ENCODE results near the gene EML6. TPM values are rescaled to one million over a fixed set of nuclear protein-coding genes. Genes with fewer than 3 reads are reported as not detected.

The EML6 gene
- total RNA-seq, 1 donor from 2014 or later: 0.39 TPM

DNA sequence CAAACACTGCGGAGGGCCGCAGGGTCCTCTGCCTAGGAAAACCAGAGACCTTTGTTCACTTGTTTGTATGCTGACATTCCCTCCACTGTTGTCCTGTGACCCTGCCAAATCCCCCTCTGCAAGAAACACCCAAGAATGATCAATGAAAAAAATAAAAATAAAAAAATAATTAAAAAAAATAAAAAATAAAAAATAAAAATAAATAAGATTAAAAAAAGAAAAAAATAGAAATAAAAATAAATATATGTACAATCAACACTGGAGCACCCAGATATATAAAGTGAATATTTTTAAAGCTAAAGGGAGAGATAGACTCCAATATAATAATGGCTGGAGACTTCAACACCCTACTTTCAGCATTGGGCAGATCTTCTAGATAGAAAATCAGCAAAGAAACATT, 23.8 kb upstream of the EML6 start:
- Mint-ChIP-seq H3K27me3 (ENCODE audit: insufficient read depth, low read depth) (no peaks in the 10 kb centered on the region), H3K4me1 (no peaks in the 10 kb centered on the region), H3K36me3 (no peaks in the 10 kb centered on the region), H3K4me3 (no peak overlapping the region), H3K9me3 (peaks cover 10% of the 10 kb centered on the region), H3K27ac (no peak overlapping the region)
- Histone ChIP-seq H2AFZ (replicated peaks) (no peak overlapping the region), H3K9ac (no peak overlapping the region), H3F3A (ENCODE audit: low read depth) (no peaks in the 10 kb centered on the region), H3K4me1 (no peaks in the 10 kb centered on the region), H3K36me3 (no peaks in the 10 kb centered on the region), H3K79me2 (ENCODE audit: low read depth) (no peaks in the 10 kb centered on the region), H3K27me3 (no peaks in the 10 kb centered on the region), H3K4me2 (no peak overlapping the region), H3K9me3 (ENCODE audit: low read depth) (no peaks in the 10 kb centered on the region), H3K27ac (no peak overlapping the region), H4K20me1 (ENCODE audit: low read depth) (no peaks in the 10 kb centered on the region), H3K4me3 (no peak overlapping the region)
- DNase-seq (ENCODE audit: low spot score): no peak
- no peak for TF ChIP-seq EZH2 (IDR thresholded peaks at IDR 0.05)
- no peak for TF ChIP-seq EZH2phosphoT487 (IDR thresholded peaks at IDR 0.05)
- TF ChIP-seq, protein P1, sequence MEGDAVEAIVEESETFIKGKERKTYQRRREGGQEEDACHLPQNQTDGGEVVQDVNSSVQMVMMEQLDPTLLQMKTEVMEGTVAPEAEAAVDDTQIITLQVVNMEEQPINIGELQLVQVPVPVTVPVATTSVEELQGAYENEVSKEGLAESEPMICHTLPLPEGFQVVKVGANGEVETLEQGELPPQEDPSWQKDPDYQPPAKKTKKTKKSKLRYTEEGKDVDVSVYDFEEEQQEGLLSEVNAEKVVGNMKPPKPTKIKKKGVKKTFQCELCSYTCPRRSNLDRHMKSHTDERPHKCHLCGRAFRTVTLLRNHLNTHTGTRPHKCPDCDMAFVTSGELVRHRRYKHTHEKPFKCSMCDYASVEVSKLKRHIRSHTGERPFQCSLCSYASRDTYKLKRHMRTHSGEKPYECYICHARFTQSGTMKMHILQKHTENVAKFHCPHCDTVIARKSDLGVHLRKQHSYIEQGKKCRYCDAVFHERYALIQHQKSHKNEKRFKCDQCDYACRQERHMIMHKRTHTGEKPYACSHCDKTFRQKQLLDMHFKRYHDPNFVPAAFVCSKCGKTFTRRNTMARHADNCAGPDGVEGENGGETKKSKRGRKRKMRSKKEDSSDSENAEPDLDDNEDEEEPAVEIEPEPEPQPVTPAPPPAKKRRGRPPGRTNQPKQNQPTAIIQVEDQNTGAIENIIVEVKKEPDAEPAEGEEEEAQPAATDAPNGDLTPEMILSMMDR (IDR thresholded peaks at IDR 0.05): no peak

DNA sequence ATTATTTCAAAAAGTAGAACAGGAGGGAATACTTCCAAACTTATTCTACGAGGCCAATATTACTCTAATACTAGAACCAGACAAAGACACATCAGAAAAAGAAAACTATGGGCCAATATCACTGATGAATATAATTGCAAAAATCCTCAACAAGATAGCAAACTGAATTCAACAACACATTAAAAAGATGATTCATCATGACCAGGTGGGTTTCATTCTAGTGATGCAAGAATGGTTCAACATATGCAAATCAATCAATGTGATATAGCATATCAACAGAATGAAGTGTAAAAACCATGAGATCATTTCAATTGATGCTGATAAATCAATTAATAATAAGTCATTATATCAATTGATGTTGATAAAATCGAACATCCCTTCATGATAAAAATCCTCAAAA, 22.4 kb upstream of the EML6 start:
- peaks cover 10% of the 10 kb centered on the region for H3K9me3 Mint-ChIP-seq
- no peak overlapping the region for H3K4me3 Mint-ChIP-seq
- Histone ChIP-seq H3K27ac (no peak overlapping the region), H3K36me3 (no peaks in the 10 kb centered on the region), H3K27me3 (no peaks in the 10 kb centered on the region), H3K4me1 (no peaks in the 10 kb centered on the region), H3K79me2 (ENCODE audit: low read depth) (no peaks in the 10 kb centered on the region), H2AFZ (replicated peaks) (no peak overlapping the region), H4K20me1 (ENCODE audit: low read depth) (no peaks in the 10 kb centered on the region), H3F3A (ENCODE audit: low read depth) (no peaks in the 10 kb centered on the region), H3K9ac (no peak overlapping the region), H3K4me3 (no peak overlapping the region), H3K9me3 (ENCODE audit: low read depth) (no peaks in the 10 kb centered on the region), H3K4me2 (no peak overlapping the region)
- H3K36me3 Mint-ChIP-seq: no peaks in the 10 kb centered on the region
- H3K27ac Mint-ChIP-seq: no peak overlapping the region
- TF ChIP-seq EZH2phosphoT487 (IDR thresholded peaks at IDR 0.05): no peak
- no peak for TF ChIP-seq EZH2 (IDR thresholded peaks at IDR 0.05)
- TF ChIP-seq, protein P1 (IDR thresholded peaks at IDR 0.05): no peak
- no peaks in the 10 kb centered on the region for H3K27me3 Mint-ChIP-seq (ENCODE audit: insufficient read depth, low read depth)
- no peak for DNase-seq (ENCODE audit: low spot score)
- no peaks in the 10 kb centered on the region for H3K4me1 Mint-ChIP-seq

DNA sequence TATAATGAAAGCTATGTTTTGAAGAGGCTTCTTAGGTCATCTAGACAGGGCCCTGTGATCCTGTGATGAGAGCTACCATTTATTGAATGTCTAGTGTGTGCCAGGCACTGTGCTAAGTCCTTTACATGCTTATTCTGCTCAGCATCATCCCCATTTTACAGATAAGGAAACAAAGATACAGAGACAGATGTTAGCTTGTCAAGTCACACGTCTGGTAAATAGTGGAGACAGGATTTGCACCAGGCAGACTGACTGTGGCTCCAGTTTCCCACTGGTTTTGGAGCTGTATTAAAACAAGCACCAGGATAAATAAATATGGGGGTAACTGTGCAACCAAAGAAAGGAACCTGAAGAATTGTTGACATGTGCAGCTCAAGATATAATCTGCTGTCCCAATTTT, 19.2 kb upstream of the EML6 start:
- H3K36me3 ChIP-seq: no peaks in the 10 kb centered on the region
- H3K27me3 ChIP-seq: no peaks in the 10 kb centered on the region
- Mint-ChIP-seq H3K9me3 (peaks cover 2% of the 10 kb centered on the region), H3K4me1 (no peaks in the 10 kb centered on the region), H3K4me3 (no peak overlapping the region), H3K27me3 (ENCODE audit: insufficient read depth, low read depth) (no peaks in the 10 kb centered on the region), H3K36me3 (no peaks in the 10 kb centered on the region), H3K27ac (no peak overlapping the region)
- no peak overlapping the region for H3K4me3 ChIP-seq
- H3K4me1 ChIP-seq: no peaks in the 10 kb centered on the region
- H3K27ac ChIP-seq: no peak overlapping the region
- DNase-seq (ENCODE audit: low spot score): no peak
- no peak overlapping the region for H3K4me2 ChIP-seq
- TF ChIP-seq, protein P1 (IDR thresholded peaks at IDR 0.05): no peak
- TF ChIP-seq EZH2 (IDR thresholded peaks at IDR 0.05) (no peak), EZH2phosphoT487 (IDR thresholded peaks at IDR 0.05) (no peak)
- no peaks in the 10 kb centered on the region for H3K9me3 ChIP-seq (ENCODE audit: low read depth)
- H4K20me1 ChIP-seq (ENCODE audit: low read depth): no peaks in the 10 kb centered on the region
- H3F3A ChIP-seq (ENCODE audit: low read depth): no peaks in the 10 kb centered on the region
- peak overlapping the region; percentile 18 for H2AFZ ChIP-seq (replicated peaks)
- H3K9ac ChIP-seq: no peak overlapping the region
- H3K79me2 ChIP-seq (ENCODE audit: low read depth): no peaks in the 10 kb centered on the region
